ENCODE measurements around the gene STK26. TPM values are rescaled to one million over a fixed set of nuclear protein-coding genes. Genes with fewer than 3 reads are reported as not detected.
A peak's percentile ranks its signal among the peaks of the same experiment; 100 is the strongest.

Gene STK26
- total RNA-seq, result 10 to 100 TPM; 62.5 to 81.0 (median 66.5) TPM
- 132 TPM for total RNA-seq (2013)

- DNase-seq, result peak; percentile 64 to 86
- H3K4me3 Mint-ChIP-seq, result peak within 1 kb of the TSS; percentile 89
- Histone ChIP-seq H3K27ac (ENCODE audit: low read length) (peak within 1 kb of the TSS; percentile 90), H3K9me3 (ENCODE audit: control insufficient read depth, insufficient read depth, low read length) (no peaks in the 10 kb centered on the region), H3K4me3 (ENCODE audit: low read length) (peak within 1 kb of the TSS; percentile 94), H3K4me1 (ENCODE audit: control insufficient read depth, insufficient read depth, low read length) (peaks cover 17% of the 10 kb centered on the region), H3K27me3 (ENCODE audit: control insufficient read depth, insufficient read depth, low read length) (no peaks in the 10 kb centered on the region), H3K36me3 (ENCODE audit: control insufficient read depth, insufficient read depth, low read length) (no peaks in the 10 kb centered on the region)
- peak; percentile 78 to 93 (median 82) for ATAC-seq
- peaks cover 0 to 10% of the 10 kb centered on the region in 2 donors for H3K27me3 Mint-ChIP-seq (ENCODE audit: low read depth in 2 of 2)
- under 1% methylated on average over 73 of the region's 73 CpGs for WGBS (ENCODE audit: insufficient coverage)
- H3K36me3 Mint-ChIP-seq, result no peaks in the 10 kb centered on the region
- H3K27ac Mint-ChIP-seq, result peak within 1 kb of the TSS; percentile 81 to 91
- no peak for TF ChIP-seq CTCF (IDR thresholded peaks at IDR 0.05)
- no peaks in the 10 kb centered on the region for H3K9me3 Mint-ChIP-seq
- H3K4me1 Mint-ChIP-seq, result peaks cover 32 to 37% of the 10 kb centered on the region in 2 donors
- intact Hi-C loops (cut with micrococcal nuclease), result loop anchor here (2.0 to 5.0 kb wide), 3 partner anchors 34 to 194 kb away; partner anchors contain the start of gene RAP2C
These were observed at the start of gene STK26 for GRCh38 chrX:132022967-132023895. Gene STK26 (plus strand): TSS chrX:132023302. CDS start chrX:132023618, 316 bp downstream.

GRCh38 chrX:131975851-131976250, 47.3 kb upstream of the STK26 start:
- no peaks in the 10 kb centered on the region for H3K4me1 ChIP-seq (ENCODE audit: control insufficient read depth, insufficient read depth, low read length)
- WGBS (ENCODE audit: insufficient coverage), result 100% methylated on average over 1 of the region's 2 CpGs
- no peaks in the 10 kb centered on the region for H3K36me3 Mint-ChIP-seq
- no peaks in the 10 kb centered on the region for H3K36me3 ChIP-seq (ENCODE audit: control insufficient read depth, insufficient read depth, low read length)
- H3K9me3 ChIP-seq (ENCODE audit: control insufficient read depth, insufficient read depth, low read length), result no peaks in the 10 kb centered on the region
- DNase-seq (no peak), ATAC-seq (no peak)
- intact Hi-C loops (cut with micrococcal nuclease), result no loop called here
- no peak overlapping the region for H3K4me3 ChIP-seq (ENCODE audit: low read length)
- no peak overlapping the region for H3K4me3 Mint-ChIP-seq
- H3K27me3 Mint-ChIP-seq (ENCODE audit: low read depth in 2 of 2), result peaks cover 0 to 10% of the 10 kb centered on the region in 2 donors
- H3K9me3 Mint-ChIP-seq, result no peaks in the 10 kb centered on the region
- H3K27ac ChIP-seq (ENCODE audit: low read length), result no peak overlapping the region
- no peaks in the 10 kb centered on the region for H3K27me3 ChIP-seq (ENCODE audit: control insufficient read depth, insufficient read depth, low read length)
- H3K4me1 Mint-ChIP-seq, result no peaks in the 10 kb centered on the region
- H3K27ac Mint-ChIP-seq, result no peak overlapping the region
- no peak for TF ChIP-seq CTCF (IDR thresholded peaks at IDR 0.05)

GRCh38 chrX:131977619-131978018, 45.5 kb upstream of the STK26 start:
- Mint-ChIP-seq H3K9me3 (no peaks in the 10 kb centered on the region), H3K4me3 (no peak overlapping the region), H3K4me1 (peaks cover 4 to 9% of the 10 kb centered on the region in 2 donors), H3K27me3 (ENCODE audit: low read depth in 2 of 2) (peaks cover 0 to 27% of the 10 kb centered on the region in 2 donors), H3K27ac (no peak overlapping the region), H3K36me3 (no peaks in the 10 kb centered on the region)
- ATAC-seq (no peak), DNase-seq (no peak)
- 84% methylated on average over 3 of the region's 3 CpGs for WGBS (ENCODE audit: insufficient coverage)
- Histone ChIP-seq H3K4me1 (ENCODE audit: control insufficient read depth, insufficient read depth, low read length) (no peaks in the 10 kb centered on the region), H3K36me3 (ENCODE audit: control insufficient read depth, insufficient read depth, low read length) (no peaks in the 10 kb centered on the region), H3K4me3 (ENCODE audit: low read length) (no peak overlapping the region), H3K27ac (ENCODE audit: low read length) (no peak overlapping the region), H3K27me3 (ENCODE audit: control insufficient read depth, insufficient read depth, low read length) (no peaks in the 10 kb centered on the region), H3K9me3 (ENCODE audit: control insufficient read depth, insufficient read depth, low read length) (no peaks in the 10 kb centered on the region)
- TF ChIP-seq CTCF (IDR thresholded peaks at IDR 0.05), result no peak
- intact Hi-C loops (cut with micrococcal nuclease), result no loop called here

Data from natural killer cell (primary cell).